ENCODE data around the gene RPLP1. TPM values are rescaled to one million over a fixed set of nuclear protein-coding genes. Genes with fewer than 3 reads are reported as not detected.
A peak's percentile ranks its signal among the peaks of the same experiment; 100 is the strongest.

RPLP1 gene
- total RNA-seq, 1 experiment from 2014 or later, result 410 TPM

DNA sequence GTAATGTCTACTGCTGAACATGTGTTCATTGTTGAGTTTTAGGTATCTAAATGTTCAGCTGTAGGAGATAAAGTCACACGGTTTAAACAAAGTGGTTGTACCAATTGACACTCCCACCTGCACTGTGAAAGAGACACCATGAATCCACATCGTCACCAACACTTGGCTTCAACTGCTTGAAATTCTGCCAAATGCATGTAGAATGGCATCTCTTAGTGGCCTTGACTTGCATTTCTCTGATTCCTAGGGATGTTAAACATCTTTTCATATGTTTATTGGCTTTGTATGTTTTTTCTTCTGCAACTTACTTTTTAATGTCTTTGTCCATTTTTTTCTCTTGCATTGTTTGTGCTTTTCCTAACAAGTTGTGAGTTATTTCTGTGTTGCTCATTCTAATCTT lies 43.4 kb downstream of the RPLP1 start:
- DNase-seq (ENCODE audit: low spot score), result no peak

DNA sequence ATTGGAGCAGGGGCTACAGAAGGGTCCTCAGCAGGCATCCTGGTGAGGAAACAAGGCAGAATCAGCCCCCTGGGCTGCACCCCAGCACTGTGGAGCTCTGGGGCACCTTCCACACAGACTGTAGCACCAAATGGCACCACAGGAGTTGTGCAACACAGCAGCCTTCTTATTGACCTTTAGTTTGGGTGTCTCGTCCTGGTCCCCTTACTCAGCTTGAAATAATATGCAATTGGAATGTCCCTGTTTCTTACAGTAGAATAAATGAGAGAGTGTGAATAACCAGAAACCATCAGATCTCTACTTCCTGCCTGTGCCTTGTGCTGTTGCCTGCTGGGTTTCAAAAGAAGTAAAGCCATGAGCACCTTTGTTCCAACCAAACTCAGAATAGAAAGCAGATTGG lies 44.5 kb downstream of the RPLP1 start:
- no peak for DNase-seq (ENCODE audit: low spot score)

DNA sequence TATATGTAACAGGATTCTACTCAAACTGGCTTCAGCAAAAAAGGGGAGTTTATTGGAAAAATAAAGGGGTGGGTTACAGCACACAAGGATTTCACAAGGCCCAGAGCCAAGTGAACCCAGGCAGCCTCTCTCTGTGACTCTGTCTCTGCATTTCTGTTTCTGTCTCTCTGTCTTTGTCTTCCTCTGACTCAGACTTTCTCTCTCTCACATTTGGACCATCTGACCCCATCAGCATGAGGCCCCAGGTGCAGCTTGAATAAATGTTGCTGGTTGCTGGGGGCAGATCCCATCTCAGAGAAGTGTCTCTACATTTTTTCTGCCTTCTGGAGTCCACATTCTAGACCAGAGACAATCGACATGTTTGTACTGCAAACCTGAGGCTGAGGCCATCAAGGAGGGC lies 45.0 kb downstream of the RPLP1 start:
- no peak for DNase-seq (ENCODE audit: low spot score)

DNA sequence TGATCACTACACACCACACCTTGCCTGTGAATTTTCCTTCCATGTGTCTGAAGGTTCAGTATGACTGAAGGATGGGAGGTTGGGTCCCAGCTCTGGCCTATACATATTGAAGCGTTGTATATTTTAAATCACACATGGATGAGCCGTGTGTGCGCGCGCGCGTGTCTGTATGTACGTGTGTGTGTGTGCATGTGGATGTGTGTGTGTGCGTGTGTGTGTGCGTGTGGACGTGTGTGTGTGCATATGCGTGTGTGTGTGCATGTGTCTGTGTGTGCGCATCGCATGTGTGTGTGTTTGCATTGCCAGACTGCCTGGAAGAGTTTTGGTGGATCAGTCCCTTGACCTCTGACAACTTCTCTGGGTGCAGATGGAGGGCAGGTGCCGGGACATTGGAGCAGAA lies 45.7 kb downstream of the RPLP1 start:
- no peak for DNase-seq (ENCODE audit: low spot score)

DNA sequence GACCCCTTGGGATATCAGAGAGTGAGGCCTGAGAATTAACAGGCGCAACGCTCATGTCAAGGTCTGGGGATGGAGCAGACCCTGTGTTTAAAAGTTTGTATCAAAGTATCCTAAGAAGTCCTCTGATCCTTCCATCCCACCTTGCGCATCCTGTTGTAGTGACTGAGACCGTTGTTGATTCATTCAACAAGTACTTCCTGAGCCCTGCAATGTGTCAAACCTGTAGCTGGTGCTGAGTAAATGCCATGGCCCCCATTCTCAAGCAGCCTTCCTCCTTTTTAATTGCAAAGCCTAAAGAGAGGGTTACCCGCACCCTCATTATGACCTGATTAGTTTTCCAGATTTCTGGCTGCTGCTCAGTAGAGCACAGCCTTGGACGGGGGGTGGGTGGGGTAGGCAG lies 46.4 kb downstream of the RPLP1 start:
- no peak for DNase-seq (ENCODE audit: low spot score)

DNA sequence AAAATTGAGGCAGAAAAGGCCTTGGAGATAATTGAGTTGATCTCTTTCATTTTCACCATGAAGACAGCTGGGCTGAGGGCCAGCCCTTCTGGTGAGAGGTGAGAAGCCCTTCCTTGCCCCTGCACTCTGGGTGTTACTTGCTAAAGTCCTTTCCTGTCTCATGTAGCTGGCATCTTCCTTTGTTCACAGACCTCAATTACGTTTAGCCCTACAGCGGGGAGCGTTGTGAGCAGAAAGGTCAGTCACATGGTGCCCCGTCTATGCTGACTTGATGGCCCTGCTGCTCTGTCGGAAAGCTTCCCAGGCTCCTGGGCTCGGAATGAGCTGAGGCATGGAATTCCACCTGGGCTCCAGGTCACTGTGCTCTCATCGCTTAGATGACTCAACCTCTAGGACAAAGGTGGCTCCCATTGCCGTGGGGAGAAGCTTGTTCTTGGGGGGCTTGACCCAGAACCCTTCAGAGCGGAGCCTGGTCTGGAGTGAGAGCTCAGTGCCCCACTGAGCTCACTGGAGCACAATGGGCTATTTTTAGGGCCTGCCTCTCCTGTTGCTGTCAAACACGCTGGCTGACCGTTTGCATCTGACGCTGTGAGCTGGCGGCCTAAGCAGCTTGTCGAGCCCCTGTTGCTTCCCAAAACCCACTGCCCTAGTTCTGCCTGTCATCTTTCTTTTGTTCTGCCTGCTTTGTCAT lies 47.0 kb downstream of the RPLP1 start:
- DNase-seq (ENCODE audit: low spot score), result no peak

DNA sequence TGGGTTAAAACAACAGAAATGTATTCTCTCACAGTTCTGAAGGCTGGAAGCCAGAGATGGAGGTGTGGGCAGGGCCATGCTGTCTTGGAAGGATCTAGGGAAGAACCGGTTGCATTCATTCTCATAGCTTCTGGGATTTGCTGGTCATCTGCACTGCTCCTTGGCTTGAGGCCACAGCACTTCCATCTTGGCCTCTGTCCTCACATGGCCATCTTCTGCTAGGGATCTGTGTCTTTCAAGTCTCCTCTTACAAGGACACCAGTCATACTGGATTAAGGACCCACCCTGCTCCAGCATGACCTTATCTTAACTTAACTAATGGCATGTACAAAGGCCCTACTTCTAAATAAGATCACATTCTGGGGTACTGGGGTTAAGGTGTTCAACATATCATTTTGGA lies 47.7 kb downstream of the RPLP1 start:
- no peak for DNase-seq (ENCODE audit: low spot score)

DNA sequence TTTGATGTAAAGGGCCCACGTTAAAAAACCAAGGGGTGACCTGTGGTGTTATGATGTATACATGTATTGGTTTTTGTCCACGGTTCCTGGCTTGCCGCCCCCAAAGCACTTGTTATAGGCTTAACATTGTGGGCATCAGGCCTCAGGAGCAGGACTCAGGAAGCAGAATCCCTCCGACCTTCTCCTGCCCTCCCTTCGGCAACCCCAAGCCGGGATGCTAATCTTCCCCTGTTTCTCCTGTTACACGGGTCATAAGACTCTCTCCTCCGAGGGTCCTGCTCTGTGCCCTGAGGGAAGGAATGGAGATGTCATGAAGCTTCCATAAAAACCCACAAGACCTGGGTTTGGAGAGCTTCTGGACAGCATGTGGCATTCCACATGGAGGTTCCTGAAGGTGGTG lies 48.8 kb downstream of the RPLP1 start:
- DNase-seq (ENCODE audit: low spot score), result no peak

DNA sequence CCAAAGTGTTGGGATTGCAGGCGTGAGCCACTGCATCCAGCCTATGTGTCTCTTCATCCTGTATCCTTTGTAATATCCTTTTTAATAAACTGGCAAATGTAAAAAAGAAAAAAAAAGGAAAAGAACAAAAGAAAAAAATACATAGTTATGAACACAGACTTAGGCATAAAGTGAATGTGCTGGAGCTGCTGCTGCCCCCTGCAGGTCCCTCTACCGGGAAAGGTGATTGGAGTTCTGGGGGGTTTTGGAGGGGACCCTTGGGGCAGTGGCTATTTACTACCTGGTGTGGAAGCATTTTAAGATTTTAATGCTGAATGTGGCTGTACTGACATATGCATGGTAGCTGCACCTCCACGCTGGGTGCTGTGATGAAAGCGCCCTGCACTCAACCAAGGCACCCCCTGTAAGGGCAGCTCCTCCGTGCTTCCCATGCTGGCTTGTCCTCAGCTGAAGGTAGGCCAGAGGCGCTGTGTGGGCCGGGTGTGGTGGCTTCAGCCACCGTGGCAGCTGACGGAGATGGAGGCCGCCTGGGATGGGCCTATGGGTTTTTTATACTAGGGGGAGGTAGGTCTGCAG lies 49.9 kb downstream of the RPLP1 start:
- DNase-seq (ENCODE audit: low spot score), result no peak

DNA sequence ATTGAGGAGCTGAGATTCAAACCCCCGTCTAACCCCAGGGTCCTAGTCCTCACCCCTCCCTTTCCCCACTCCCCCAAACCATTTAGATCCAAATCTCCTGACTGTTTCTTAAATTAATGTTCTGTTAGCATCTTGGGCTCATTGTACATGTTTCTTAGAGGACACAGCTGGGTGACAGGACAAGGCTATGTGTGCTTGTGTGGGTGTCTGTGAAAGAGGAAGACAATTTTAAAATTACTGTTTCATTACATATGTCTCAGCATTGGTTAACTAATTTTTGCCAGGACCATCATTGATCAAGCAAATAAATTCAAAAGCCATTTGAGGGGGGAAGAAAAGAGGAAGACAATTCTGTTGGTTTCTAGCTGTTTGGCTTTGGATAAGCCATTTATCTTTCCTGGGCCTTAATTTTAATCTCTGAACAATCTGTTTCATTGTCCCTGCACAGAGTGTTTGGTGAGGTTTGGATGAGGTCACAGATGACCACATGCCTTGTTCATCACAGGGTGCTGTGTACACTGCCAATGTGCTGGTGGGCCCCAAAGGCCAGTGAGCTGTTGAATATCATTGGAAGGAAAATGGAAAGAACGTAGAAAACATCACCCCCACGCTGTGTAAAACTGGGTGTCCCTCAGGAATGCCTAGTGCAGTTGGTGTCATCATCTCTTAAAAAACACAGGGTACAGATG lies 51.9 kb downstream of the RPLP1 start:
- no peak for DNase-seq (ENCODE audit: low spot score)

Small RNA genes lying within 50 kb of the gene (small RNA-seq; reads per million reads assigned to genes)
- 1.4 reads per million, percentile 50 among the genes with 10 or more reads in this experiment for gene RF00012

Other genes with a start within 250 kb of the RPLP1 start
- 25.9 and 28.9 TPM in 2 replicates for gene PAQR5, start 153.9 kb upstream of the RPLP1 start, total RNA-seq (2014; rRNA removed; shearing (Covaris generic))
- gene KIF23, start 38.5 kb upstream of the RPLP1 start, total RNA-seq (2014; rRNA removed; shearing (Covaris generic)), result 66.8 and 82.2 TPM in 2 replicates